ENCODE data around the gene SLC17A5.

GRCh38 chr6:73691512-73691911 lies 37.7 kb upstream of the SLC17A5 start:
- TF ChIP-seq FOXM1 (IDR thresholded peaks at IDR 0.05; ENCODE audit: borderline replicate concordance): no peak
- no peak for TF ChIP-seq SP1 (IDR thresholded peaks at IDR 0.05)
- TF ChIP-seq ZNF384 (IDR thresholded peaks at IDR 0.05): no peak
- TF ChIP-seq BHLHE40 (IDR thresholded peaks at IDR 0.05; ENCODE audit: borderline replicate concordance): no peak
- TF ChIP-seq LEF1 (IDR thresholded peaks at IDR 0.05; ENCODE audit: borderline replicate concordance): no peak
- TF ChIP-seq SUZ12 (IDR thresholded peaks at IDR 0.05): no peak
- TF ChIP-seq FOXK2 (IDR thresholded peaks at IDR 0.05): no peak
- no peak for TF ChIP-seq CTBP1 (IDR thresholded peaks at IDR 0.05; ENCODE audit: borderline replicate concordance)
- TF ChIP-seq HDGF (IDR thresholded peaks at IDR 0.05; ENCODE audit: borderline replicate concordance): no peak
- no peak for TF ChIP-seq TARDBP (IDR thresholded peaks at IDR 0.05)
- no peak for TF ChIP-seq ELF4 (IDR thresholded peaks at IDR 0.05)
